Measurements from ENCODE around the gene PRSS36.

GRCh38 chr16:31189412-31189778 is 39.5 kb upstream of the PRSS36 start:
- TF ChIP-seq CTCF (IDR thresholded peaks at IDR 0.05 in 4 of 5, conservative IDR thresholded peaks at IDR 0.05 in 1 of 5): no peak
- TF ChIP-seq POLR2A (IDR thresholded peaks at IDR 0.05): no peak

Measured in gastrocnemius medialis (tissue), 4 donors.